ENCODE data around the gene CBLN3.
A peak's percentile ranks its signal among the peaks of the same experiment; 100 is the strongest.

Gene CBLN3

GRCh38 chr14:24439257-24439656 lies 9.8 kb upstream of the CBLN3 start:
- no peak for DNase-seq (ENCODE audit: low read depth)

DNA sequence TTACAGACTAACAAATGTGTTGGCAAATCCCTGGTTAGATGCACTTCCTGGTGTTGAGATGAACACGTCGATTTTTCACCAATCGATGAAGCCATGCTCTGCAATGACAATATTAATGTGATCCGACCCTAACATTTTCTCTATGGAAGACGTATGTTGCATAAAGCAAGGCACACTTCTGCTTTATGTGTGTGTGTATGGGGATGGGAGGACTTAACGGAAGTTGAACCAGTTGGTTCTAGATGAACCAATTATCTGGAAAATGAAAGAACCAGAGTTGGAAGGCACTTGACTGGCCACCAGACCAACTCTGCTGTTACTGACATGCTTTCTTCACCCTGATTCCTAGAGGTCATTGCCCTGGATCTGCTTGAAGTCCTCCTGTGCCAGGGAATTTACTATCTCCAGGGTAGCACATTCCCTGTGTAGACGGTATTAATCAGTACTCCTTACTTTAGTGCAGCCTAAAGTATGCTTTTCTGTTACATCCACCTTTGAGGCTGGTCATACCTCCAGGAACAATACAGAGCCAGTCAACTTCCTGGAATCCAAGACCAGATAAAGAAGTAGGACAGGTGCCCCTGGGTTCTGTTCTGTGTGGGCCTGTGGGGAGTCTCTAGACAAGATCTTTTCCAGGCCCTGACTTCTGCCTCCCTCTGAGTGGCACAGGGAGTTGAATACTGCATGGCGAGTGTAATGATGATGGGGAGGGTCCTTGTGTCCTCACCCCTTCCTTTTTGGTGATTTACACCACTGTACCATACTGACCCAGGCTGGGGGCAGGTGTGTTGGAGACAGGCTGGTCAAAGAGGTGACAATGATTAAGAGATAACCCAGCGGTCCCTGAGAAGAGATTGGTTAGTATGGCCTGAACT lies 9.0 kb upstream of the CBLN3 start:
- DNase-seq (ENCODE audit: low read depth), result no peak

DNA sequence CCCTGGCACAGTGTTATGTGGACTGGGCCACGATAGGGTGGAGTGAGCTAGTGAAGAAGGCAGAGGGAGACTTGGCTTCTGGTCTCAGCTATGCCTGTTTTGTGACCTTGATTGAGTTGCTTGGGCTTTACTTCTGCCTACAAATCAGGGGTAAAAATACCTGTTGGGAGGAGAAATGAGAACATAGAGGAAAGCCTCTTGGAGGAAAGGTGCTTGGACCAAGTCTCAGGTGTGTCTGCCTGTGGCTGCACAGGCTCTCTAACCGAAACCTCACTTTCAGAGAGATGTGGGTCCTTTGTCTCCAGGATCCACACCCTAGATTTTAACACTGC lies 8.2 kb upstream of the CBLN3 start:
- DNase-seq (ENCODE audit: low read depth), result no peak

DNA sequence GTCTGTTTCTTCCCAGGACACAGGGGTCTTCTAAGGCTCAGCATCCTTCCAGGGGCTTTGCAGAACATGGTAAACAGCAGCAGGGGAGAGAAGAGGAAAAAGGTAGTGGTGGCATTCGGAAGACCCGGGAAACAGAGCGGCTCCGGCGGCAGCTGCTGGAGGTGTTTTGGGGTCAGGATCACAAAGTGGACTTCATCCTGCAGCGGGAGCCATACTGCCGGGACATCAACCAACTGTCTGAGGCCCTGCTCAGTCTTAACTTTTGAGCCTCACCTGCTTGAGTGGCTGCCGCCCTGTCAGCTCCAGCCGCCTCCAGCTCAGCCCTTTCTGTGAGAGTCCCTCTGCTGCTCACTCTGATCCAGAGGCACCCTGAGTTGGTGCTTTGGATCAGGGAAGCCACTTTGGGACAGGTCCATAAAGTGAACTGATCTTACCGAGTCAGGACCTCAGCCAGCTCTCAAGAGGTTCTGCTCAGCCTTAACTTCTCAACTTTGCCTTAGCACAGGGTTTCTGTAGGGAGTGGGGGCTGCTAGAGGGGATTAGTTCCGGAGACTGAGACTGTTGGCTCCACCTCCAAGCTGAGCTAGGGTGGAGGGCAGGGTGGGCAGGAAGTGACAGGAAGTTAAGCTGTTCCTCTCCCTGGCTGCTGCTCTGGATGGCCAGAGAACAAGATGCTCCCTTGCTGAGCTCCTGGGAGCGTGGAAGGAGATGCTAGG lies 7.7 kb upstream of the CBLN3 start:
- DNase-seq (ENCODE audit: low read depth), result no peak

- DNase-seq (ENCODE audit: low read depth), result peak; percentile 43
These were observed 7.0 kb upstream of the CBLN3 start for GRCh38 chr14:24436355-24437019.

- no peak for DNase-seq (ENCODE audit: low read depth)
These were observed 6.5 kb upstream of the CBLN3 start for GRCh38 chr14:24435998-24436354.

- DNase-seq (ENCODE audit: low read depth), result no peak
These were observed 5.8 kb upstream of the CBLN3 start for GRCh38 chr14:24435192-24435810.

- no peak for DNase-seq (ENCODE audit: low read depth)
These were observed 5.2 kb upstream of the CBLN3 start for GRCh38 chr14:24434676-24435075.

GRCh38 chr14:24434036-24434435 lies 4.6 kb upstream of the CBLN3 start:
- no peak for DNase-seq (ENCODE audit: low read depth)

DNA sequence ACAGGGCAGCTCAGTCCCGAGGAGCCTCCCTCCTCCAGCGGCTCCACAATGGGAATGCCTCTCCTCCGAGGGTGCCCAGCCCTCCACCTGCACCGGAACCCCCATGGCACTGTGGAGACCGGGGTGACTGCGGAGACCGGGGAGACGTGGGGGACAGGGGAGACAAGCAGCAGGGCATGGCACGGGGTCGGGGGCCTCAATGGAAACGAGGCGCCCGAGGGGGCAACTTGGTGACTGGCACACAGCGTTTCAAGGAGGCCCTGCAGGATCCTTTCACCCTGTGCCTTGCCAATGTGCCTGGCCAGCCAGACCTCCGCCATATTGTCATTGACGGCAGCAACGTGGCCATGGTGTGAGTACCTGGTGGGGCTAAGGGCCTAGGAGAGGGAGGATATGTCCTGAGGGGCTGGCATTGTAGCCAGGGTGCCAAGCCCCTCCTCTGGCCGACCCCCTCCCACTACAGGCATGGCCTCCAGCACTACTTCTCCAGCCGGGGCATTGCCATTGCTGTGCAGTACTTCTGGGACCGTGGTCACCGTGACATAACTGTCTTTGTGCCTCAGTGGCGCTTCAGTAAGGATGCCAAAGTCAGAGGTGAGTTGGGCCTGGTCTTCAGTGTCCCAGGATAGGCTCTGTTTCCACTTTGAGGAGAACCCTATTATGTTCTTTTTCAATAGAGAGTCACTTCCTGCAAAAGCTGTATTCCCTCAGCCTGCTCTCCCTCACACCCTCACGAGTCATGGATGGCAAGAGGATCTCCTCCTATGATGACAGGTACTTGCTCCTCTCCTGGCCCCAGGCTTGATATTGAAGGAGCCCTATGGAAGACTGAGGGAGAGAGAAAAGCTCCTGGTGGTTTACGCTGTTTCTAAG lies 3.0 kb upstream of the CBLN3 start:
- no peak for DNase-seq (ENCODE audit: low read depth)

DNA sequence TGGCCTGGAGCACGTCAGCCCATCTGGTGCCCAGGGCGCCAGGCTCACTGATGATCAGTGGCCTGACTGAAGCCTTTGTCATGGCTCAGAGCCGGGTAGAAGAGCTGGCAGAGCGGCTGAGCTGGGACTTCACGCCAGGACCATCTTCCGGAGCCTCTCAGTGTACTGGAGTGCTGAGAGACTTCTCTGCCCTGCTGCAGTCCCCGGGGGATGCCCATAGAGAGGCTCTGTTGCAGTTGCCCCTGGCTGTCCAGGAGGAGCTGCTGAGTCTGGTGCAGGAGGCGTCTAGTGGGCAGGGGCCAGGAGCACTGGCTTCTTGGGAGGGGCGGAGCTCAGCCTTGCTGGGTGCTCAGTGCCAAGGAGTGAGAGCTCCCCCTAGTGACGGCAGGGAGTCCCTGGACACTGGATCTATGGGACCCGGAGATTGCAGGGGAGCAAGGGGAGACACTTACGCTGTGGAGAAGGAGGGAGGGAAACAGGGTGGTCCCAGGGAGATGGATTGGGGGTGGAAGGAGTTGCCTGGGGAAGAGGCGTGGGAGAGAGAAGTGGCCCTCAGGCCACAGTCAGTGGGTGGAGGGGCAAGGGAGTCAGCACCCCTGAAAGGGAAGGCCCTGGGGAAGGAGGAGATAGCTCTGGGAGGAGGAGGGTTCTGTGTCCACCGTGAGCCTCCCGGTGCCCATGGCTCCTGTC lies 2.2 kb upstream of the CBLN3 start:
- peak; percentile 55 for DNase-seq (ENCODE audit: low read depth)

- DNase-seq (ENCODE audit: low read depth), result no peak
These were observed 1.5 kb upstream of the CBLN3 start for GRCh38 chr14:24430682-24431568.

DNA sequence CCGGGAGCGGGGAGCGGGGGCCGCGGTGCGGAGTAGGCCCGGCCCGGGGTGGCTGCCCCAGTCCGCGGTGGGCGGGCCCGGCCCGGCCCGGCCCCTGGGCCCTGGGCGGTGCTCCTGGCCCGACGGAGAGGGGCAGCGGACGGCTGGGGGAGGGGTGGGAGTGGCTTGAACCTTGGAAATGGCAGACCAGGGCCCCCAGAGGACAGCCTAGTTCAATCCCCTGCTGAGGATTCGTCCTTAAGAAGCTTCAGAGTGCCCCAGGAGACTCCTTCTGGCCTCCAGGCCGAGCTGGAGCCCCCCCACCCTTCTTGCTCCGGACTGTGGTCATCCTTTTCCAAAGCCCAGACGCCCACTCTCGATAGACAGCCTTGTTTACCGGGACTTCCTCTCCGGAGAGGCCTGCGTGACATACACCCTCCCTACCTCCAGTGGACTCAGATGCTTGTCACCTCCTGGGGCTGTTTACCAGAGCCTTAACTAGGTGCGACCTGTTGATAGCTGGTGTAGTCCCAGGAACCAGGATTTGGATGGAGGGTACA lies 744 bp upstream of the CBLN3 start:
- DNase-seq (ENCODE audit: low read depth), result no peak

GRCh38 chr14:24428628-24429394 lies 657 bp downstream of the CBLN3 start:
- no peak for DNase-seq (ENCODE audit: low read depth)

GRCh38 chr14:24427537-24428508 lies 1.6 kb downstream of the CBLN3 start:
- no peak for DNase-seq (ENCODE audit: low read depth)

DNA sequence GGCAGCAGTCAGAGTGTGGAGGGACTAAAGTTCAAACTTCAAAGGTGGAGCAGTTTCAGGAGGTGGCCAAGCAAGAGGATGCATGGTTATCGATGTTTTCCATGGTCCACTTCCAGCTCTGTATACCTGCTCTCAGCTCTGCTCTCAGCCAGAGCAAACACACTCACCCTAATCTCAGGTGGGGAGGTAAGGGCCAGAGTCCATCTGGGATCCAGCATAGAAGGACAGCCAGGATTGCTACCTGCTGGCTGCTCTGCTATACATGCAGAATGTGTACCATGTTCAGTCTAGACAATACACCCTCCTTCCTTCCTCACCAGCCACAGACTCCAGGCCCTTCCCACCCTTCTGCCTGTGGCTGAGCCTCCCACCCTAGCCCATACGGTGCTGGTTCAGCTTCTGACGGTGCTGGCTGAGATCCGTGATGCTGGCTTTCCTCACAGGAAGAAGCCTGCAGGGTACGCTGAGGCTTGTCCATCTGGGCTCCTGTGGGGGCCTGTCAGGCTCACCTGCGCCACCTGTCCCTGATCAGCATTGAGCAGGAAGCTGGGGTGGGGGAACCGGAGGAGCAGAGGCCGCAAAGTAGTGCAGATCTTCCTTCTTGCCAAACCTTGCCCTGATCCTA lies 2.4 kb downstream of the CBLN3 start:
- DNase-seq (ENCODE audit: low read depth), result no peak
